Measurements from ENCODE around the gene PDE4B.
"Not testable (repeated sequence)": the region's sequence is repeated elsewhere in the genome, so short reads cannot be mapped to it uniquely, and the experiment has no call there.

PDE4B gene

GRCh38 chr1:66313429-66313828 lies 520.7 kb downstream of the PDE4B start:
- DNase-seq (ENCODE audit: low read depth), result no peak

- DNase-seq (ENCODE audit: low read depth), result no peak
These were observed 523.0 kb downstream of the PDE4B start for GRCh38 chr1:66315671-66316070.

GRCh38 chr1:66316464-66317247 lies 524.0 kb downstream of the PDE4B start:
- no peak for DNase-seq (ENCODE audit: low read depth)

DNA sequence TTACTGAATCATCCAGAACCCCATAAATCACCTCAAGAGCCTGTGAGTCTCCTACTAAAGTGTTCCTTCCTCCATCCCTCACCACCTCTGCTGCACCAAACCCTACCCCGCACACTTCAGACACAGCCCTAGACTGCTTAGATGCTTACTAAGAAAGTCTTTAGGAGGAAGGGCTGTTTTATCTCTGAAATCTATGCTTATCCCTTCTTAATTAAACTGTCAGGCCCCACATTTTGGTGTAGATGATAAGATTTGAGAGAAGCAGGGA lies 524.5 kb downstream of the PDE4B start:
- DNase-seq (ENCODE audit: low read depth), result no peak

DNA sequence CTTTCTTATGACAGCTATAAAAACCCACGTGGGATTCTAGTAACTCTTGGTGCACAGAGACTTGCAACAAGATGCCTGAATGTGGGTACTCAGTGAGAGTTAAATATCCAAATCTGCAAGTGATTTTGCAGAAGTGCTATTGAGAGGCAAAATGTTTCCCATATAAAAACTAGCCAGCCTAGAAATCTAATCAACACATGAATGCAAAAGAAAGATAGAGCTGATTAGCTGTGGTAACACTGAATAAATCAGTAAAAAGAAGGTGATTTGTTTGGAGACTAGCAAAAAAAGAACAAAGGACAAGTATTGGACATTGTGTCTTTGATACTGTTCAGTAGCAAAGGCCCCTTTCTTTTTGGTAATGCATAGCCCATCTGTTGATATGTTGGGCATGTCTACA lies 527.5 kb downstream of the PDE4B start:
- DNase-seq (ENCODE audit: low read depth), result no peak

DNA sequence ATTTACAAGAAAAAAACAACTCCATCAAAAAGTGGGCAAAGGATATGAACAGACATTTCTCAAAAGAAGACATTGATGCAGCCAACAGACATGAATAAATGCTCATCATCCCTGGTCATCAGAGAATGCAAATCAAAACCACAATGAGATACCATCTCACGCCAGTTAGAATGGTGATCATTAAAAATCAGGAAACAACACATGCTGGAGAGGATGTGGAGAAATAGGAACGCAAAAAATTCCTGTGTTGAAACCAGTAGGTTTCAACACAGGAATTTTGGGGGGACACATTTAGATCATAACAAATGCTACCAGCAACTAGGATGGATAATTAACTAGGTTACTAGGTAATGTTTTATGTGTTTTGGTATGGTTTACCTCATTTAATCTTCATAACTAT lies 529.8 kb downstream of the PDE4B start:
- DNase-seq (ENCODE audit: low read depth), result not testable (repeated sequence)

GRCh38 chr1:66323958-66324625 lies 531.4 kb downstream of the PDE4B start:
- no peak for DNase-seq (ENCODE audit: low read depth)

DNA sequence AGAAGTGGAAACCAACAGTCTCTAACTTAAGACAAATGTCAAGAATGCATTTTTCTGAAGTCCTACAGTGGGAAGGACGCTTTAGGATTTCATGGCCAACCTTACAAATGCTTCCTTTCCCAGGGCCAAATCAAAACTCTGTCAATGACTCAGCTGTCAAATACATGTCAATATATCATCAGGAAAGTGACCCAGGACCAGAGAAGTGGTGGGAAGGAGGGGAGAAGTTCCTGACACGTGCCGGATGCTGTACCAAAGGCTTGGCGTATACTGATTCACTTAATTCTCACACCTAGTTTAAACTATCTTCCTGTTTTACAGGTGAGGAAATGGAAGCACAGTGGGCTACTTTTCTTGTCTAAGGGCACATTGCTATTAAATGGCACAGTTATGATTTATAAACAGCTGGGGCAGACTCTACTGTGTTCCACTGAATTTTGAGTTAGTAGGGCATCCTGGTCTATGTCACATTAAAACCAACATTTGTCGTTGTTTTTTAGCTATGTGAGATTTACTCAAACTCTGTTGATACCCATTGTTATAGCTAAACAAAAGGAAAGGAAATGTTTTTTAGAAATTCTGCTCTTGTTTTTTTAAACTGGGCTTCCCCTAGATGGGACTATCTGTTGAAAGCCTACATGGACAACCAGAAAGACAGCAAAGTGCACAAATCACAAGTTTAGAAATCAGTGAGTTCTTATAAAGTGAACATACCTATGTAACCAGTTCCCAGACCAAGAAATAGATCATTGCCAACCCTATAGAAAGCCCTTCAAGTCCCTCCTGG lies 533.1 kb downstream of the PDE4B start:
- no peak for DNase-seq (ENCODE audit: low read depth)

GRCh38 chr1:66326867-66327266 lies 534.2 kb downstream of the PDE4B start:
- DNase-seq (ENCODE audit: low read depth), result no peak

GRCh38 chr1:66327588-66327987 lies 534.9 kb downstream of the PDE4B start:
- DNase-seq (ENCODE audit: low read depth), result no peak

- DNase-seq (ENCODE audit: low read depth), result no peak
These were observed 536.2 kb downstream of the PDE4B start for GRCh38 chr1:66328896-66329295.

DNA sequence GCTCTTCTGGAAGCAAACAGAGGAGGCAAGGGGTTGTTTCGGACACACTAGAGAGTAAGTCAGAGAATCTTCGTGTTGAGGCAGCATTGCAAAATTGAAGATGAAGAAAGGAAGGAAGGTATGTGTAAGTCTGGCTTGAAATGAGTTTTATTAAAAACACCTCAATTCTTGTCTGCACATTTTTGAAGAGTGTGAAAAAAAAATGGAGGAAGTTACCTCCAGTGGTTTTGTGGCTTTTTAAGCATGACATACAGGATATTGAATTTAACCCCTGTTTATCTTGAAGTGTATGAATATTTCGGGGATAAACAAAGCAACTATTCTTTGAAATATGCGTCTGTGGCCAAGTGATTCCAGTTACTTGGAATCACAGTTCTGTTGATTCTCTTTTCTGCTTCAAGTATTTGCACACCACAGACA lies 538.0 kb downstream of the PDE4B start:
- DNase-seq (ENCODE audit: low read depth), result no peak

DNA sequence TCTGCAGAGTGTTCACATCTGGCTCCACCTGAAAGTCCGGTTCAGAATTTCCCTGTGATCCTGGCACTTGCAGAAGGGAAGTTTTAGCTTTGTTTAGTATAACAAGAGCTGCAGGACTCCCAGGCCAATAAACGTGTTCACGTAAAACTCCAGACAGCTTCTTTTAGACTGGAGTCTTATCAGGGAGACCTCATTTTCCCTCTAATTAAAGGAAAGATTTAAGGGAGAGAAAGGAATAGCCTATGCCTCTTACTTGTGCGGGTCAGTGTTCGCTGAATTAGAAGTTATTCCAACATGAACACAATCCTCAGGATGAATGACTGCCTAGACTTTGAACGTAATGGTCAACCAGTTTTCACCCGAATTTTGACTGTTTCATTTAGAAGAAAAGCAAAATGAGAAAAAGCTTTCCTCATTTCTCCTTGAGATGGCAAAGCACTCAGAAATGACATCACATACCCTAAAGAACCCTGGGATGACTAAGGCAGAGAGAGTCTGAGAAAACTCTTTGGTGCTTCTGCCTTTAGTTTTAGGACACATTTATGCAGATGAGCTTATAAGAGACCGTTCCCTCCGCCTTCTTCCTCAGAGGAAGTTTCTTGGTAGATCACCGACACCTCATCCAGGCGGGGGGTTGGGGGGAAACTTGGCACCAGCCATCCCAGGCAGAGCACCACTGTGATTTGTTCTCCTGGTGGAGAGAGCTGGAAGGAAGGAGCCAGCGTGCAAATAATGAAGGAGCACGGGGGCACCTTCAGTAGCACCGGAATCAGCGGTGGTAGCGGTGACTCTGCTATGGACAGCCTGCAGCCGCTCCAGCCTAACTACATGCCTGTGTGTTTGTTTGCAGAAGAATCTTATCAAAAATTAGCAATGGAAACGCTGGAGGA lies 539.2 kb downstream of the PDE4B start:
- DNase-seq (ENCODE audit: low read depth), result no peak

- DNase-seq (ENCODE audit: low read depth), result no peak
These were observed 539.8 kb downstream of the PDE4B start for GRCh38 chr1:66332548-66332901.

GRCh38 chr1:66333466-66334199 lies 540.9 kb downstream of the PDE4B start:
- no peak for DNase-seq (ENCODE audit: low read depth)

GRCh38 chr1:66334318-66334717 lies 541.6 kb downstream of the PDE4B start:
- DNase-seq (ENCODE audit: low read depth), result no peak

- DNase-seq (ENCODE audit: low read depth), result no peak
These were observed 542.4 kb downstream of the PDE4B start for GRCh38 chr1:66335125-66335524.

DNA sequence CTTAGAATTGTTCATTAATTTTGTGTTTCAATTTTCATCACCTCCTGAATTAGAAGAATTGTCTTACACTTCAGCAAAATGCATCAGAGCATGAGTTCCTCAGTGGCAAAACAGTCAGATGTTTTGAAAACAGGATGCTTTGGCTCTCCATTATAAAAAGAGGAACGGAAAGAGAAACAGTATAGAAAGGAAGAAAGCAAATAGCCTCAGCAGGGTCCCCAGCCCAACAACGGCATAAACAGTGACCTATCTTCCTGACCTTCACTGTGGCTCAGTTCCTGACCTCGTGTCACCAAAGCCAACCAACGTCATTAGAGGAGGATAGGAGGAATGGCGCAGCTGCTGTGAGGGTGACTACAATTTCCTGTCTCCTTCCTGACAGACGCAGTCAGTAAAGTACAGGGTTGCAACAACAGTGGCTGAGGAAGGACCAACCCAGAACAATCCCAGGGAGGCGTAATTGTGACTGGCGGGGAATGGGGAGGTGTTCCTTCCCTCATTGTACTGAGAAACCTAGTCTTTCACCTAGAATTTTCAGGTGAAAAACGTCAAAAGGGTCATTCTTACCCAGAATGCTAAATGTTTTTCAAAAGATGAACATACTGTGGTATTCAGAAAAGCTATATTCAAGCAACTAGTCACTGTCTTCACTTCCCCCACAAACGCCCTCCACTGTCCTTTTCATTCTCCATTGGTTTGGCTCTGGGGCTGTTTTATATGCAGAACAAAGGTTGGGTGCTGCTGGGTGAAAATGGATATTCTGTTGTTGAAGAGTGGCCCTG lies 543.4 kb downstream of the PDE4B start:
- DNase-seq (ENCODE audit: low read depth), result no peak

DNA sequence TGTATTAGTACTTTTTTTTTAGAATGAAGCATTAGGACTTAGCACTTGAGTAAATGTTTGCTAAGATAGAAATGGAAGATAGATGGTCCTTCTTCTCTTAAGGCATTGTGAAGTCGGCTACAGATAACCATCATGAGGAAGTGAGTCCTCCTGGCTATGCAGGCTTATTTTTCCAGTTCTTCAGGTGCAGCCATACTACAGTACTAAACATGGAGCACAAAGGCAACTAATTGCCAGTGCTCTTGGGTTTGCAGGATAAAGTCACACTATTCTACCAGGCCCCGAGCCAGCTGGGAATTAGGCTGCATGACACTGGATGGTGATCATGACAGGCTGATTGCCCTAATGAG lies 543.9 kb downstream of the PDE4B start:
- DNase-seq (ENCODE audit: low read depth), result no peak

DNA sequence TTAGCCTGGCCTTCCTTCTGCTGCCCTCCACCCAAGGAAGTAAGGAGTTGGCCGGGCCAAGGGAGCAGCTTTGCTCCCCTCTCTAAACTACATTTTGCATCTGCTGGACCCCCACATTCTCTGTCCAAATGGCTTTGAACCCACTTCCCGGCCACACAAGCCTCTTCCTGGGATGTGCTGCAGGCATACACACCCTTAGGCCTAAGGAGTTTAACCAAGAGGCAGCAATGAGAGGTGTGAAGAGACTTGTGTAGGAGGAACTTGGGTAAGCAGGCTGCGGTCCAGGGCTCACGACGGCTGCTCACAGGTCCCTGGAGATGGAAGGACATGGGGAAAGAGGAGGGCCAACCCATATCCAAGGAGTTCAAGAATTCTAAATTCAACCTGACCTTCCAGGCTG lies 544.6 kb downstream of the PDE4B start:
- DNase-seq (ENCODE audit: low read depth), result no peak

DNA sequence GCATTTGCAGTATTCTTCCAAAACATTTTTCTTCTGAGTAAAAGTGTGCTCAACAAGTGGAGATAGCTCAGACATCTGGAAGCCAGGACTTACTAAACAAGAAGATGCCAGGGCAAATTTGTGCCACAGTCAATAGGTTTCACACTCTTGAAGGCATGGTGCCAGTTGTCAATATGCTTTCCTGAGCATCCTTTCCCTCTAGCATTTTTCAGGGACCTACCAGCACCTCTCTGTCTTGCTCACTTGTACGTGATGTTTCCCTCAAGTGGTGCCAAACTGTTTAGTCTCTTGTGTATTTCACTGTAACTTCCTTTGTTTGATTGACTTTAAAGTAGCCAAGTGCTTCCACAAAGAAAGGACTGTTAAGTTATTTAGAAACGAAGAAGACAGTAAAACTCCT lies 547.2 kb downstream of the PDE4B start:
- DNase-seq (ENCODE audit: low read depth), result no peak

All from CMK (cell line).